Loucy (cell line): ENCODE results near the gene RUNX2.

Source experiments
- CTCF ChIP-seq: fragments of 200-600 bp; sonication (generic); conservative IDR thresholded peaks from 2 replicates; pipeline ENCODE4 v1.5.1; 2014; ENCODE audit warnings: mild to moderate bottlenecking, antibody characterized with exemption, low read length
- EZH2phosphoT487 ChIP-seq: fragments of 200-600 bp; IDR thresholded peaks from 2 replicates; pipeline ENCODE4 v1.6.1; 2018; ENCODE audit warnings: antibody characterized with exemption, mild to moderate bottlenecking, moderate library complexity, borderline replicate concordance

GRCh38 chr6:45704056-45704800 lies 376.1 kb downstream of the RUNX2 start:
- TF ChIP-seq CTCF (no peak), EZH2phosphoT487 (no peak)
